Panc1 (cell line): ENCODE measurements around the gene GSG1L.

ENCODE experiments used
- POLR2AphosphoS5 ChIP-seq: IDR thresholded peaks from 2 replicates; pipeline ENCODE4 v1.6.1; 2012; ENCODE audit warnings: mild to moderate bottlenecking, low read depth, low read length, moderate library complexity
- TF ChIP-seq, protein P1 (sequence below): fragments of 450-650 bp; IDR thresholded peaks from 2 replicates; pipeline ENCODE4 v1.5.1; 2017; ENCODE audit warnings: mild to moderate bottlenecking

DNA sequence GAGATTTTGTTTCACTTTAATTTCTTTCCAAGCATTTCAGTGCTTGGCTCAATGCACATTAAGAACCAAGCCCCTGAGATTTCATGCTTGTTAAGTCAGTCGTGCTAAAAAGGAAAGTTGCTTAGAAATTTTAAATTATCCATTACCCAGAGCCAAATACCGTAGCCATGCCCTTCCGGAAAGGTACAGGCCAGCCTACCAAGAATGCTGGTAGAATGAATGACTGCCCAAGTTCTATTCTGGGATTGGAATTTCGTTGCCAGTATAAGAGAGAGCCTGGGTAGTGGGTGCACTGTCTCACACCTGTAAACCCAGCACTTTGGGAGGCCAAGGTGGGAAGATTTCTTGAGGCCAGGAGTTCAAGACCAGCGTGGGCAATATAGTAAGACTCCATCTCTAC lies 319.6 kb downstream of the GSG1L start:
- TF ChIP-seq POLR2AphosphoS5: no peak
- TF ChIP-seq, protein P1, sequence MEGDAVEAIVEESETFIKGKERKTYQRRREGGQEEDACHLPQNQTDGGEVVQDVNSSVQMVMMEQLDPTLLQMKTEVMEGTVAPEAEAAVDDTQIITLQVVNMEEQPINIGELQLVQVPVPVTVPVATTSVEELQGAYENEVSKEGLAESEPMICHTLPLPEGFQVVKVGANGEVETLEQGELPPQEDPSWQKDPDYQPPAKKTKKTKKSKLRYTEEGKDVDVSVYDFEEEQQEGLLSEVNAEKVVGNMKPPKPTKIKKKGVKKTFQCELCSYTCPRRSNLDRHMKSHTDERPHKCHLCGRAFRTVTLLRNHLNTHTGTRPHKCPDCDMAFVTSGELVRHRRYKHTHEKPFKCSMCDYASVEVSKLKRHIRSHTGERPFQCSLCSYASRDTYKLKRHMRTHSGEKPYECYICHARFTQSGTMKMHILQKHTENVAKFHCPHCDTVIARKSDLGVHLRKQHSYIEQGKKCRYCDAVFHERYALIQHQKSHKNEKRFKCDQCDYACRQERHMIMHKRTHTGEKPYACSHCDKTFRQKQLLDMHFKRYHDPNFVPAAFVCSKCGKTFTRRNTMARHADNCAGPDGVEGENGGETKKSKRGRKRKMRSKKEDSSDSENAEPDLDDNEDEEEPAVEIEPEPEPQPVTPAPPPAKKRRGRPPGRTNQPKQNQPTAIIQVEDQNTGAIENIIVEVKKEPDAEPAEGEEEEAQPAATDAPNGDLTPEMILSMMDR: no peak
